ENCODE data around the gene FBXO46. TPM values are rescaled to one million over a fixed set of nuclear protein-coding genes. Genes with fewer than 3 reads are reported as not detected.

FBXO46 gene
- 9.8 and 12.1 TPM in 2 replicates for total RNA-seq

GRCh38 chr19:45730368-45731288 lies at the start of gene FBXO46:
TSS of gene FBXO46 (minus strand) at chr19:45730896. CDS start at chr19:45713495, 17,401 bp downstream.

GRCh38 chr19:45768984-45769782 lies 38.5 kb upstream of the FBXO46 start, which contains the start of gene SIX5:
TSS of gene SIX5 (minus strand) at chr19:45769252. CDS start at chr19:45768844, 408 bp downstream.

GRCh38 chr19:45733160-45733810 lies 2.6 kb upstream of the FBXO46 start, which contains the start of gene MEIOSIN:
TSS of gene MEIOSIN (plus strand) at chr19:45733439. CDS start at chr19:45735377, 1,938 bp downstream.

GRCh38 chr19:45692187-45693105 lies 38.2 kb downstream of the FBXO46 start, which contains the start of gene QPCTL:
TSS of gene QPCTL (plus strand) at chr19:45692666. CDS start at chr19:45692704, 38 bp downstream.

GRCh38 chr19:45691516-45692186 lies 39.0 kb downstream of the FBXO46 start, which contains the start of gene SNRPD2:
TSS of gene SNRPD2 (minus strand) at chr19:45691953. CDS start at chr19:45691888, 65 bp downstream.

GRCh38 chr19:45667620-45668341 lies 62.9 kb downstream of the FBXO46 start, which contains the start of gene GIPR:
TSS of gene GIPR (plus strand) at chr19:45668221. CDS start at chr19:45669521, 1,300 bp downstream.

Small RNA genes lying within 50 kb of the gene (small RNA-seq; reads per million reads assigned to genes)
- gene MIR642A: not detected

Other genes with a start within 250 kb of the FBXO46 start
- gene RTN2, start 233.8 kb downstream of the FBXO46 start, total RNA-seq: 5.5 and 6.9 TPM in 2 replicates
- 1.5 and 2.1 TPM in 2 replicates for gene PPM1N, start 232.5 kb downstream of the FBXO46 start, total RNA-seq
- gene VASP, start 223.4 kb downstream of the FBXO46 start, total RNA-seq: 178 and 185 TPM in 2 replicates
- gene OPA3, start 146.1 kb downstream of the FBXO46 start, total RNA-seq: 10.4 and 14.6 TPM in 2 replicates
- gene GPR4, start 128.7 kb downstream of the FBXO46 start, total RNA-seq: 10.0 and 15.7 TPM in 2 replicates
- gene EML2, start 91.5 kb downstream of the FBXO46 start, total RNA-seq: 17.2 and 17.7 TPM in 2 replicates
- gene GIPR, start 62.7 kb downstream of the FBXO46 start, total RNA-seq: not detected in 2 replicates
- 195 and 253 TPM in 2 replicates for gene SNRPD2, start 38.9 kb downstream of the FBXO46 start, total RNA-seq
- gene QPCTL, start 38.2 kb downstream of the FBXO46 start, total RNA-seq: 19.4 and 26.7 TPM in 2 replicates
- gene MEIOSIN, start 2.5 kb upstream of the FBXO46 start, total RNA-seq: not detected in 2 replicates
- gene SIX5, start 38.4 kb upstream of the FBXO46 start, total RNA-seq: 4.1 and 6.4 TPM in 2 replicates
- 13.4 and 13.5 TPM in 2 replicates for gene DMPK, start 51.6 kb upstream of the FBXO46 start, total RNA-seq
- gene DMWD, start 61.9 kb upstream of the FBXO46 start, total RNA-seq: 39.4 and 47.8 TPM in 2 replicates
- gene RSPH6A, start 84.4 kb upstream of the FBXO46 start, total RNA-seq: 0.13 and 0.14 TPM in 2 replicates
- 38.3 and 47.0 TPM in 2 replicates for gene SYMPK, start 132.3 kb upstream of the FBXO46 start, total RNA-seq
- gene FOXA3, start 133.4 kb upstream of the FBXO46 start, total RNA-seq: not detected in 2 replicates
- gene IRF2BP1, start 155.2 kb upstream of the FBXO46 start, total RNA-seq: 16.1 and 22.4 TPM in 2 replicates
- 2.4 and 2.7 TPM in 2 replicates for gene MYPOP, start 171.7 kb upstream of the FBXO46 start, total RNA-seq
- not detected in 2 replicates for gene NANOS2, start 183.9 kb upstream of the FBXO46 start, total RNA-seq
- 8.5 and 16.4 TPM in 2 replicates for gene NOVA2, start 243.0 kb upstream of the FBXO46 start, total RNA-seq

Measured in thoracic aorta endothelial cell (primary cell).